Measurements from ENCODE around the gene KCNN3. TPM values are rescaled to one million over a fixed set of nuclear protein-coding genes. Genes with fewer than 3 reads are reported as not detected.

Gene KCNN3
- total RNA-seq, 1 experiment from 2014 or later = 1.3 TPM

GRCh38 chr1:154838461-154838860 lies 31.6 kb downstream of the KCNN3 start (continued):
- TF ChIP-seq ARID4B (CRISPR knock-in tag; IDR thresholded peaks at IDR 0.05; ENCODE audit: borderline replicate concordance) = no peak
- no peak for TF ChIP-seq SMAD3 (CRISPR knock-in tag; IDR thresholded peaks at IDR 0.05; ENCODE audit: borderline replicate concordance)
- TF ChIP-seq ELF4 (CRISPR knock-in tag; IDR thresholded peaks at IDR 0.05; ENCODE audit: low read depth) = no peak
- no peak for TF ChIP-seq PRRX2 (CRISPR knock-in tag; IDR thresholded peaks at IDR 0.05)
- TF ChIP-seq NFYB (CRISPR knock-in tag; conservative IDR thresholded peaks at IDR 0.05; ENCODE audit: low read depth) = no peak
- TF ChIP-seq PRDM15 (CRISPR knock-in tag; IDR thresholded peaks at IDR 0.05) = no peak
- no peak for TF ChIP-seq OVOL2 (CRISPR knock-in tag; IDR thresholded peaks at IDR 0.05; ENCODE audit: borderline replicate concordance)
- TF ChIP-seq, protein P1, sequence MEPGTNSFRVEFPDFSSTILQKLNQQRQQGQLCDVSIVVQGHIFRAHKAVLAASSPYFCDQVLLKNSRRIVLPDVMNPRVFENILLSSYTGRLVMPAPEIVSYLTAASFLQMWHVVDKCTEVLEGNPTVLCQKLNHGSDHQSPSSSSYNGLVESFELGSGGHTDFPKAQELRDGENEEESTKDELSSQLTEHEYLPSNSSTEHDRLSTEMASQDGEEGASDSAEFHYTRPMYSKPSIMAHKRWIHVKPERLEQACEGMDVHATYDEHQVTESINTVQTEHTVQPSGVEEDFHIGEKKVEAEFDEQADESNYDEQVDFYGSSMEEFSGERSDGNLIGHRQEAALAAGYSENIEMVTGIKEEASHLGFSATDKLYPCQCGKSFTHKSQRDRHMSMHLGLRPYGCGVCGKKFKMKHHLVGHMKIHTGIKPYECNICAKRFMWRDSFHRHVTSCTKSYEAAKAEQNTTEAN (CRISPR knock-in tag; IDR thresholded peaks at IDR 0.05) = no peak
- TF ChIP-seq, protein P2, sequence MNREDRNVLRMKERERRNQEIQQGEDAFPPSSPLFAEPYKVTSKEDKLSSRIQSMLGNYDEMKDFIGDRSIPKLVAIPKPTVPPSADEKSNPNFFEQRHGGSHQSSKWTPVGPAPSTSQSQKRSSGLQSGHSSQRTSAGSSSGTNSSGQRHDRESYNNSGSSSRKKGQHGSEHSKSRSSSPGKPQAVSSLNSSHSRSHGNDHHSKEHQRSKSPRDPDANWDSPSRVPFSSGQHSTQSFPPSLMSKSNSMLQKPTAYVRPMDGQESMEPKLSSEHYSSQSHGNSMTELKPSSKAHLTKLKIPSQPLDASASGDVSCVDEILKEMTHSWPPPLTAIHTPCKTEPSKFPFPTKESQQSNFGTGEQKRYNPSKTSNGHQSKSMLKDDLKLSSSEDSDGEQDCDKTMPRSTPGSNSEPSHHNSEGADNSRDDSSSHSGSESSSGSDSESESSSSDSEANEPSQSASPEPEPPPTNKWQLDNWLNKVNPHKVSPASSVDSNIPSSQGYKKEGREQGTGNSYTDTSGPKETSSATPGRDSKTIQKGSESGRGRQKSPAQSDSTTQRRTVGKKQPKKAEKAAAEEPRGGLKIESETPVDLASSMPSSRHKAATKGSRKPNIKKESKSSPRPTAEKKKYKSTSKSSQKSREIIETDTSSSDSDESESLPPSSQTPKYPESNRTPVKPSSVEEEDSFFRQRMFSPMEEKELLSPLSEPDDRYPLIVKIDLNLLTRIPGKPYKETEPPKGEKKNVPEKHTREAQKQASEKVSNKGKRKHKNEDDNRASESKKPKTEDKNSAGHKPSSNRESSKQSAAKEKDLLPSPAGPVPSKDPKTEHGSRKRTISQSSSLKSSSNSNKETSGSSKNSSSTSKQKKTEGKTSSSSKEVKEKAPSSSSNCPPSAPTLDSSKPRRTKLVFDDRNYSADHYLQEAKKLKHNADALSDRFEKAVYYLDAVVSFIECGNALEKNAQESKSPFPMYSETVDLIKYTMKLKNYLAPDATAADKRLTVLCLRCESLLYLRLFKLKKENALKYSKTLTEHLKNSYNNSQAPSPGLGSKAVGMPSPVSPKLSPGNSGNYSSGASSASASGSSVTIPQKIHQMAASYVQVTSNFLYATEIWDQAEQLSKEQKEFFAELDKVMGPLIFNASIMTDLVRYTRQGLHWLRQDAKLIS (CRISPR knock-in tag; IDR thresholded peaks at IDR 0.05; ENCODE audit: borderline replicate concordance) = no peak

- ATAC-seq (no peak), DNase-seq (ENCODE audit: low spot score) (no peak)
- CTCF ChIA-PET = interaction anchor here (0.6 to 3.7 kb wide), 6 partner anchors 11 to 291 kb away, joined by 3 to 19 read pairs (median 4); partner anchors contain the start of gene KCNN3
- Mint-ChIP-seq H3K36me3 (no peaks in the 10 kb centered on the region), H3K9me3 (no peaks in the 10 kb centered on the region), H3K4me1 (peaks cover 19% of the 10 kb centered on the region), H3K27ac (no peak overlapping the region), H3K4me3 (no peak overlapping the region), H3K27me3 (ENCODE audit: low read depth) (no peaks in the 10 kb centered on the region)
- POLR2A ChIA-PET = interaction anchor here (0.7 kb wide), 1 partner anchor 13 kb away, joined by 3 read pairs; no protein-coding TSS in a partner anchor
- no peak for TF ChIP-seq CTCF (IDR thresholded peaks at IDR 0.05)
- TF ChIP-seq EMX1 (CRISPR knock-in tag; IDR thresholded peaks at IDR 0.05) = no peak
- TF ChIP-seq FOXJ3 (CRISPR knock-in tag; IDR thresholded peaks at IDR 0.05; ENCODE audit: borderline replicate concordance) = no peak
- no peak for TF ChIP-seq GRHL2 (CRISPR knock-in tag; IDR thresholded peaks at IDR 0.05; ENCODE audit: insufficient replicate concordance, severe bottlenecking)
- no peak for TF ChIP-seq KAT7 (CRISPR knock-in tag; IDR thresholded peaks at IDR 0.05; ENCODE audit: borderline replicate concordance)
- no peak for TF ChIP-seq ERG (CRISPR knock-in tag; IDR thresholded peaks at IDR 0.05)
Observed at GRCh38 chr1:154837672-154838171, 32.4 kb downstream of the KCNN3 start.

Data from WTC11 (cell line).